Measurements from ENCODE around the gene LEMD1.

DNA sequence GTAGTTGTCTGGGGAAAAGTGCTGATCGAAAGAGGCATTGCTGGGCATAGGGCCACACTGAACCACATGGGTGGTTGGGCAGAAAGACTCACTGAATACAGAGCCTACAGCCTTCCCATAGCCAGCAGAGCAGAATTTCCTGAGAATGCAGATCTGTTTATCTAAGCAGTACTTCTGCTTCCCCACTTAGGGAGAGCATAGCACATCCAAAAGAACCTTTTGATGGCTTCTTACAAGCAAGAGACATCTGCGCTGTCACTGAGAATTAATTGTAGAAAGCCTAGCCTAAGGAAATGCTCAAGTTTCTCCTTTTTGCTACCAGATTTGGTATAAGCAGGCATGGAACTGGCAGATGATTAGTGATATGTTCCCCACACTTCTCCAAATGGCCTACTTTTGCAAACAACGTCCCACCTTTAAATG, 52.1 kb downstream of the LEMD1 start:
- no peak for TF ChIP-seq GATA2 (IDR thresholded peaks at IDR 0.05; ENCODE audit: low read depth, low read length)
- no peak for TF ChIP-seq GATA3 (IDR thresholded peaks at IDR 0.05; ENCODE audit: low read depth, low read length)

Data from SH-SY5Y (cell line).